Stomach (tissue), 9 donors: ENCODE measurements around the gene SP140. TPM values are rescaled to one million over a fixed set of nuclear protein-coding genes. Genes with fewer than 3 reads are reported as not detected.

Source experiments
- DNase-seq, 2 donors: peaks; one replicate each; pipeline versions ENCODE4 v3.0.0 to v3.0.0-alpha.2; 2013 to 2019
- H3K27ac ChIP-seq, 5 donors: fragments of 200-600 bp in 4 of 5; sonication (generic) in 4 of 5; one replicate each; pipeline ENCODE4 v1.5.1; 2013 to 2019; ENCODE audit warnings: mild to moderate bottlenecking in 1 of 5, moderate library complexity in 1 of 5
- H3K27me3 ChIP-seq, 3 donors: fragments of 200-600 bp; sonication (generic); one replicate each; pipeline ENCODE4 v1.5.1; 2017 to 2019; ENCODE audit warnings: mixed run types in 1 of 3
- H3K36me3 ChIP-seq, 4 donors: fragments of 200-600 bp; sonication (generic); 1 replicate in 3 of 4; 2 replicates in 1 of 4; pipeline ENCODE4 v1.5.1; 2016 to 2019
- H3K4me1 ChIP-seq, 4 donors: fragments of 200-600 bp; sonication (generic); one replicate each; pipeline ENCODE4 v1.5.1; 2016 to 2019
- H3K4me3 ChIP-seq, 4 donors: fragments of 200-600 bp; sonication (generic) in 3 of 4; one replicate each; pipeline ENCODE4 v1.5.1; 2016 to 2019; ENCODE audit warnings: mild to moderate bottlenecking in 1 of 4
- H3K9me3 ChIP-seq, 4 donors: fragments of 200-600 bp; sonication (generic); one replicate each; pipeline ENCODE4 v1.5.1; 2016 to 2019
- CTCF ChIP-seq, 7 experiments: fragments of 450-650 bp in 4 of 7; fragments of 200-600 bp in 3 of 7; sonication (generic) in 3 of 7; IDR thresholded peaks; one replicate each; pipeline ENCODE4 v1.5.1; 2016 to 2019; ENCODE audit warnings: antibody characterized with exemption in 7 of 7, control low read depth in 2 of 7, mild to moderate bottlenecking in 1 of 7
- EP300 ChIP-seq: sonication (generic); formaldehyde crosslinking; IDR thresholded peaks from one replicate; pipeline ENCODE4 v1.6.1; 2017; ENCODE audit warnings: antibody characterized with exemption
- POLR2A ChIP-seq, 4 donors: fragments of 450-650 bp; IDR thresholded peaks; one replicate each; pipeline ENCODE4 v1.6.1; 2016; ENCODE audit warnings: antibody characterized with exemption in 4 of 4, control low read depth in 2 of 4, mild to moderate bottlenecking in 1 of 4, moderate library complexity in 1 of 4
- POLR2AphosphoS5 ChIP-seq, 3 donors: sonication (generic); formaldehyde crosslinking; IDR thresholded peaks; one replicate each; pipeline ENCODE4 v1.6.1; 2016; ENCODE audit warnings: antibody characterized with exemption in 3 of 3
- WGBS, 5 donors: extraction: QIAGEN DNeasy Blood & Tissue Kit in 3 of 5; methylation state at CpG; one replicate each; pipeline versions ENCODE4 v1.1.5 to v1.1.7; 2013 to 2018; 5-methylcytosine and 5-hydroxymethylcytosine counted together
- intact Hi-C: fragments of 100-400 bp; cut with DNase I; formaldehyde crosslinking; loops from one replicate; pipeline ENCODE4 v1.15.1; 2023; ENCODE audit warnings: low total_unique reads
- polyA plus RNA-seq, 3 donors: library from polyadenylated mRNA; stranded (reverse); fragments of 200-250 nt; gene quantifications; one replicate each; pipeline ENCODE4 v1.2.3, GENCODE V29; 2013
- total RNA-seq, 5 donors: library from RNA; depleted of rRNA; stranded (reverse); fragments of >200 nt; gene quantifications; one replicate each; pipeline versions ENCODE4 v1.1.0 to v1.2.3, GENCODE V29; 2014 to 2016
- donor health status: healthy with polysubstance abuse.
- donor health status: Bipolar disorder and iron deficiency.
- donor health status: healthy.

SP140 gene
- total and polyA plus RNA-seq, 8 donors: 1.1 to 6.4 (median 2.0) TPM; not detected in 1

- Histone ChIP-seq H3K9me3 (peaks cover 0 to 9% (median 6%) of the 10 kb centered on the region in 4 donors), H3K27me3 (no peaks in the 10 kb centered on the region), H3K36me3 (no peaks in the 10 kb centered on the region), H3K4me3 (no peak overlapping the region), H3K4me1 (no peaks in the 10 kb centered on the region), H3K27ac (no peak overlapping the region)
- no peak for DNase-seq
- intact Hi-C loops: no loop called here
- 86 to 95% (median 90%) methylated on average over 6 of the region's 6 CpGs for WGBS, 5 donors
- no peak for TF ChIP-seq EP300
- no peak for TF ChIP-seq POLR2A (IDR thresholded peaks at IDR 0.05)
- TF ChIP-seq POLR2AphosphoS5 (IDR thresholded peaks at IDR 0.05): no peak
- no peak for TF ChIP-seq CTCF (IDR thresholded peaks at IDR 0.05)
Observed at GRCh38 chr2:230295192-230295591, 69.7 kb downstream of the SP140 start.

GRCh38 chr2:230296917-230297316 is 71.4 kb downstream of the SP140 start:
- no peaks in the 10 kb centered on the region for H3K4me1 ChIP-seq
- TF ChIP-seq CTCF (IDR thresholded peaks at IDR 0.05) (no peak), POLR2AphosphoS5 (IDR thresholded peaks at IDR 0.05) (no peak), EP300 (no peak), POLR2A (IDR thresholded peaks at IDR 0.05) (no peak)
- DNase-seq: no peak
- no peaks in the 10 kb centered on the region for H3K36me3 ChIP-seq
- H3K9me3 ChIP-seq: peaks cover 0 to 10% (median 7%) of the 10 kb centered on the region in 4 donors
- no peaks in the 10 kb centered on the region for H3K27me3 ChIP-seq
- H3K4me3 ChIP-seq: no peak overlapping the region
- intact Hi-C loops: no loop called here
- H3K27ac ChIP-seq: no peak overlapping the region

- 84 to 98% (median 93%) methylated on average over 2 of the region's 2 CpGs for WGBS, 5 donors
- no peak overlapping the region for H3K27ac ChIP-seq
- DNase-seq: no peak
- no peak overlapping the region for H3K4me3 ChIP-seq
- intact Hi-C loops: no loop called here
- no peaks in the 10 kb centered on the region for H3K4me1 ChIP-seq
- no peaks in the 10 kb centered on the region for H3K27me3 ChIP-seq
- no peaks in the 10 kb centered on the region for H3K36me3 ChIP-seq
- no peak for TF ChIP-seq EP300
- no peak for TF ChIP-seq CTCF (IDR thresholded peaks at IDR 0.05)
- TF ChIP-seq POLR2A (IDR thresholded peaks at IDR 0.05): no peak
- TF ChIP-seq POLR2AphosphoS5 (IDR thresholded peaks at IDR 0.05): no peak
- peaks cover 0 to 23% (median 10%) of the 10 kb centered on the region in 4 donors for H3K9me3 ChIP-seq
Observed at GRCh38 chr2:230299618-230300017, 74.1 kb downstream of the SP140 start.

GRCh38 chr2:230305416-230306275 is 80.1 kb downstream of the SP140 start:
- WGBS, 5 donors: 91 to 100% (median 94%) methylated on average over 5 to 23 of the region's 23 CpGs
- intact Hi-C loops: no loop called here
- no peak for TF ChIP-seq POLR2AphosphoS5 (IDR thresholded peaks at IDR 0.05)
- no peak for TF ChIP-seq EP300
- no peak for TF ChIP-seq CTCF (IDR thresholded peaks at IDR 0.05)
- TF ChIP-seq POLR2A (IDR thresholded peaks at IDR 0.05): no peak

More at GRCh38 chr2:230305416-230306275, 80.1 kb downstream of the SP140 start:
- Histone ChIP-seq H3K27me3 (no peaks in the 10 kb centered on the region), H3K4me3 (no peak overlapping the region), H3K27ac (no peak overlapping the region), H3K4me1 (no peaks in the 10 kb centered on the region), H3K36me3 (no peaks in the 10 kb centered on the region), H3K9me3 (peaks cover 0 to 17% (median 15%) of the 10 kb centered on the region in 4 donors)
- no peak for DNase-seq
